Midbrain (tissue), 1 donor: ENCODE results near the gene TEKT5.
"Not testable (repeated sequence)": the region's sequence is repeated elsewhere in the genome, so short reads cannot be mapped to it uniquely, and the experiment has no call there.

Experiments
- DNase-seq: peaks from one replicate; lab custom pipeline; 2025; lab: John Stamatoyannopoulos, UW

Gene TEKT5

GRCh38 chr16:10633429-10633828 is 61.3 kb downstream of the TEKT5 start:
- not testable (repeated sequence) for DNase-seq

- no peak for DNase-seq
Measured at GRCh38 chr16:10631886-10632285, 62.8 kb downstream of the TEKT5 start.

- no peak for DNase-seq
Measured at GRCh38 chr16:10629592-10629963, 65.2 kb downstream of the TEKT5 start.

- no peak for DNase-seq
Measured at GRCh38 chr16:10625595-10626357, 69.0 kb downstream of the TEKT5 start.

- no peak for DNase-seq
Measured at GRCh38 chr16:10624527-10624926, 70.2 kb downstream of the TEKT5 start.

GRCh38 chr16:10623059-10623458 is 71.7 kb downstream of the TEKT5 start:
- no peak for DNase-seq

- no peak for DNase-seq
Measured at GRCh38 chr16:10622036-10622921, 72.5 kb downstream of the TEKT5 start.

GRCh38 chr16:10621216-10621949 is 73.3 kb downstream of the TEKT5 start:
- not testable (repeated sequence) for DNase-seq

- no peak for DNase-seq
Measured at GRCh38 chr16:10620120-10620519, 74.6 kb downstream of the TEKT5 start.

- no peak for DNase-seq
Measured at GRCh38 chr16:10619271-10619849, 75.4 kb downstream of the TEKT5 start.

- no peak for DNase-seq
Measured at GRCh38 chr16:10618710-10619209, 76.0 kb downstream of the TEKT5 start.

- no peak for DNase-seq
Measured at GRCh38 chr16:10617662-10618420, 76.9 kb downstream of the TEKT5 start.

GRCh38 chr16:10616756-10617640 is 77.7 kb downstream of the TEKT5 start:
- DNase-seq = peak; percentile 49

- no peak for DNase-seq
Measured at GRCh38 chr16:10616419-10616755, 78.3 kb downstream of the TEKT5 start.

GRCh38 chr16:10614685-10615084 is 80.0 kb downstream of the TEKT5 start:
- no peak for DNase-seq

- DNase-seq = no peak
Measured at GRCh38 chr16:10613785-10614485, 80.8 kb downstream of the TEKT5 start.

- DNase-seq = no peak
Measured at GRCh38 chr16:10612649-10613179, 82.0 kb downstream of the TEKT5 start.

- DNase-seq = no peak
Measured at GRCh38 chr16:10611825-10612342, 82.8 kb downstream of the TEKT5 start.
